GM12872 (cell line): ENCODE measurements around the gene DIPK1B.

Experiments
- CTCF ChIP-seq: IDR thresholded peaks from 3 replicates; pipeline ENCODE4 v1.5.1; 2011; ENCODE audit warnings: low read depth, mild to moderate bottlenecking, low read length, moderate library complexity; ENCODE audit not compliant: insufficient read depth

Gene DIPK1B

GRCh38 chr9:136773386-136774044, 61.1 kb downstream of the DIPK1B start:
- no peak for TF ChIP-seq CTCF
